Activated CD4-positive, alpha-beta T cell treated with anti-CD3 and anti-CD28 coated beads for 1 hour (primary cell): ENCODE results near the gene RPL19.
"Not testable (repeated sequence)": the region's sequence is repeated elsewhere in the genome, so short reads cannot be mapped to it uniquely, and the experiment has no call there.

ENCODE experiments used
- DNase-seq: peaks from one replicate; pipeline ENCODE4 v3.0.0-alpha.2; 2020

The RPL19 gene

GRCh38 chr17:39225959-39226683 is 26.0 kb downstream of the RPL19 start:
- DNase-seq: no peak

GRCh38 chr17:39227364-39227919 is 27.4 kb downstream of the RPL19 start:
- no peak for DNase-seq

GRCh38 chr17:39229274-39229913 is 29.3 kb downstream of the RPL19 start:
- no peak for DNase-seq

- DNase-seq: no peak
Observed at GRCh38 chr17:39230361-39230760, 30.3 kb downstream of the RPL19 start.

GRCh38 chr17:39231091-39231561 is 31.0 kb downstream of the RPL19 start:
- DNase-seq: no peak

- DNase-seq: peak; percentile 37
Observed at GRCh38 chr17:39231591-39232551, 31.8 kb downstream of the RPL19 start.

GRCh38 chr17:39235555-39236449 is 35.7 kb downstream of the RPL19 start:
- no peak for DNase-seq

- DNase-seq: no peak
Observed at GRCh38 chr17:39236450-39236927, 36.4 kb downstream of the RPL19 start.

- DNase-seq: no peak
Observed at GRCh38 chr17:39236981-39237441, 36.9 kb downstream of the RPL19 start.

GRCh38 chr17:39237586-39237985 is 37.5 kb downstream of the RPL19 start:
- no peak for DNase-seq

- peak; percentile 69 for DNase-seq
Observed at GRCh38 chr17:39238311-39238972, 38.4 kb downstream of the RPL19 start.

GRCh38 chr17:39239640-39240314 is 39.7 kb downstream of the RPL19 start:
- peak; percentile 49 for DNase-seq

- DNase-seq: no peak
Observed at GRCh38 chr17:39240631-39241030, 40.5 kb downstream of the RPL19 start.

GRCh38 chr17:39243155-39243554 is 43.1 kb downstream of the RPL19 start:
- no peak for DNase-seq

GRCh38 chr17:39244016-39244599 is 44.0 kb downstream of the RPL19 start:
- DNase-seq: no peak

- peak; percentile 76 for DNase-seq
Observed at GRCh38 chr17:39244600-39245570, 44.8 kb downstream of the RPL19 start.

GRCh38 chr17:39246274-39246673 is 46.2 kb downstream of the RPL19 start:
- DNase-seq: no peak

GRCh38 chr17:39250076-39250475 is 50.0 kb downstream of the RPL19 start:
- DNase-seq: not testable (repeated sequence)

- no peak for DNase-seq
Observed at GRCh38 chr17:39251997-39252396, 51.9 kb downstream of the RPL19 start.
